ENCODE data around the gene DLX3.

DLX3 gene

GRCh38 chr17:49985310-49985990 lies 9.6 kb downstream of the DLX3 start:
- Histone ChIP-seq H3K27me3 (ENCODE audit: control insufficient read depth in 1 of 2, insufficient read depth in 2 of 2, low read length in 2 of 2) (peaks cover 50 to 56% of the 10 kb centered on the region in 2 donors), H3K4me3 (ENCODE audit: low read depth in 1 of 2, low read length in 2 of 2) (no peak overlapping the region), H3K36me3 (ENCODE audit: control insufficient read depth in 1 of 2, insufficient read depth in 2 of 2, low read length in 2 of 2) (no peaks in the 10 kb centered on the region), H3K4me1 (ENCODE audit: control insufficient read depth in 1 of 2, insufficient read depth in 2 of 2, low read length in 2 of 2) (no peaks in the 10 kb centered on the region), H3K9ac (ENCODE audit: low read depth in 1 of 2, low read length in 2 of 2) (no peak overlapping the region), H3K27ac (ENCODE audit: low read depth, low read length) (no peak overlapping the region), H3K9me3 (ENCODE audit: control insufficient read depth in 1 of 2, low read length in 2 of 2) (no peaks in the 10 kb centered on the region)

GRCh38 chr17:49984776-49985175 lies 10.2 kb downstream of the DLX3 start:
- no peaks in the 10 kb centered on the region for H3K36me3 ChIP-seq (ENCODE audit: control insufficient read depth in 1 of 2, insufficient read depth in 2 of 2, low read length in 2 of 2)
- H3K27ac ChIP-seq (ENCODE audit: low read depth, low read length): no peak overlapping the region
- no peak overlapping the region for H3K9ac ChIP-seq (ENCODE audit: low read depth in 1 of 2, low read length in 2 of 2)
- H3K4me1 ChIP-seq (ENCODE audit: control insufficient read depth in 1 of 2, insufficient read depth in 2 of 2, low read length in 2 of 2): no peaks in the 10 kb centered on the region
- H3K9me3 ChIP-seq (ENCODE audit: control insufficient read depth in 1 of 2, low read length in 2 of 2): no peaks in the 10 kb centered on the region
- H3K4me3 ChIP-seq (ENCODE audit: low read depth in 1 of 2, low read length in 2 of 2): no peak overlapping the region
- H3K27me3 ChIP-seq (ENCODE audit: control insufficient read depth in 1 of 2, insufficient read depth in 2 of 2, low read length in 2 of 2): peaks cover 55% of the 10 kb centered on the region in 2 donors

GRCh38 chr17:49984283-49984682 lies 10.7 kb downstream of the DLX3 start:
- peaks cover 50 to 55% of the 10 kb centered on the region in 2 donors for H3K27me3 ChIP-seq (ENCODE audit: control insufficient read depth in 1 of 2, insufficient read depth in 2 of 2, low read length in 2 of 2)
- H3K27ac ChIP-seq (ENCODE audit: low read depth, low read length): no peak overlapping the region
- no peak overlapping the region for H3K9ac ChIP-seq (ENCODE audit: low read depth in 1 of 2, low read length in 2 of 2)
- no peaks in the 10 kb centered on the region for H3K36me3 ChIP-seq (ENCODE audit: control insufficient read depth in 1 of 2, insufficient read depth in 2 of 2, low read length in 2 of 2)
- H3K9me3 ChIP-seq (ENCODE audit: control insufficient read depth in 1 of 2, low read length in 2 of 2): no peaks in the 10 kb centered on the region
- H3K4me3 ChIP-seq (ENCODE audit: low read depth in 1 of 2, low read length in 2 of 2): no peak overlapping the region
- no peaks in the 10 kb centered on the region for H3K4me1 ChIP-seq (ENCODE audit: control insufficient read depth in 1 of 2, insufficient read depth in 2 of 2, low read length in 2 of 2)

GRCh38 chr17:49980703-49981197 lies 14.3 kb downstream of the DLX3 start:
- no peak overlapping the region for H3K27ac ChIP-seq (ENCODE audit: low read depth, low read length)
- H3K27me3 ChIP-seq (ENCODE audit: control insufficient read depth in 1 of 2, insufficient read depth in 2 of 2, low read length in 2 of 2): peaks cover 30 to 47% of the 10 kb centered on the region in 2 donors
- H3K36me3 ChIP-seq (ENCODE audit: control insufficient read depth in 1 of 2, insufficient read depth in 2 of 2, low read length in 2 of 2): no peaks in the 10 kb centered on the region
- no peak overlapping the region for H3K4me3 ChIP-seq (ENCODE audit: low read depth in 1 of 2, low read length in 2 of 2)
- H3K9me3 ChIP-seq (ENCODE audit: control insufficient read depth in 1 of 2, low read length in 2 of 2): no peaks in the 10 kb centered on the region
- no peak overlapping the region for H3K9ac ChIP-seq (ENCODE audit: low read depth in 1 of 2, low read length in 2 of 2)
- H3K4me1 ChIP-seq (ENCODE audit: control insufficient read depth in 1 of 2, insufficient read depth in 2 of 2, low read length in 2 of 2): no peaks in the 10 kb centered on the region

GRCh38 chr17:49979748-49980479 lies 15.1 kb downstream of the DLX3 start:
- Histone ChIP-seq H3K4me3 (ENCODE audit: low read depth in 1 of 2, low read length in 2 of 2) (no peak overlapping the region), H3K4me1 (ENCODE audit: control insufficient read depth in 1 of 2, insufficient read depth in 2 of 2, low read length in 2 of 2) (no peaks in the 10 kb centered on the region), H3K27ac (ENCODE audit: low read depth, low read length) (no peak overlapping the region), H3K9ac (ENCODE audit: low read depth in 1 of 2, low read length in 2 of 2) (no peak overlapping the region), H3K9me3 (ENCODE audit: control insufficient read depth in 1 of 2, low read length in 2 of 2) (no peaks in the 10 kb centered on the region), H3K36me3 (ENCODE audit: control insufficient read depth in 1 of 2, insufficient read depth in 2 of 2, low read length in 2 of 2) (no peaks in the 10 kb centered on the region), H3K27me3 (ENCODE audit: control insufficient read depth in 1 of 2, insufficient read depth in 2 of 2, low read length in 2 of 2) (peaks cover 34 to 52% of the 10 kb centered on the region in 2 donors)

GRCh38 chr17:49978501-49978900 lies 16.5 kb downstream of the DLX3 start:
- Histone ChIP-seq H3K9me3 (ENCODE audit: control insufficient read depth in 1 of 2, low read length in 2 of 2) (no peaks in the 10 kb centered on the region), H3K36me3 (ENCODE audit: control insufficient read depth in 1 of 2, insufficient read depth in 2 of 2, low read length in 2 of 2) (no peaks in the 10 kb centered on the region), H3K27me3 (ENCODE audit: control insufficient read depth in 1 of 2, insufficient read depth in 2 of 2, low read length in 2 of 2) (peaks cover 42 to 56% of the 10 kb centered on the region in 2 donors), H3K27ac (ENCODE audit: low read depth, low read length) (no peak overlapping the region), H3K9ac (ENCODE audit: low read depth in 1 of 2, low read length in 2 of 2) (no peak overlapping the region), H3K4me3 (ENCODE audit: low read depth in 1 of 2, low read length in 2 of 2) (no peak overlapping the region), H3K4me1 (ENCODE audit: control insufficient read depth in 1 of 2, insufficient read depth in 2 of 2, low read length in 2 of 2) (no peaks in the 10 kb centered on the region)

- Histone ChIP-seq H3K9ac (ENCODE audit: low read depth in 1 of 2, low read length in 2 of 2) (no peak overlapping the region), H3K27me3 (ENCODE audit: control insufficient read depth in 1 of 2, insufficient read depth in 2 of 2, low read length in 2 of 2) (peaks cover 50 to 64% of the 10 kb centered on the region in 2 donors), H3K36me3 (ENCODE audit: control insufficient read depth in 1 of 2, insufficient read depth in 2 of 2, low read length in 2 of 2) (no peaks in the 10 kb centered on the region), H3K27ac (ENCODE audit: low read depth, low read length) (no peak overlapping the region), H3K4me1 (ENCODE audit: control insufficient read depth in 1 of 2, insufficient read depth in 2 of 2, low read length in 2 of 2) (peaks cover 0 to 2% of the 10 kb centered on the region in 2 donors), H3K9me3 (ENCODE audit: control insufficient read depth in 1 of 2, low read length in 2 of 2) (no peaks in the 10 kb centered on the region), H3K4me3 (ENCODE audit: low read depth in 1 of 2, low read length in 2 of 2) (no peak overlapping the region)
Observed at GRCh38 chr17:49977463-49978389, 17.3 kb downstream of the DLX3 start.

- H3K4me3 ChIP-seq (ENCODE audit: low read depth in 1 of 2, low read length in 2 of 2): no peak overlapping the region
- peaks cover 5 to 8% of the 10 kb centered on the region in 2 donors for H3K4me1 ChIP-seq (ENCODE audit: control insufficient read depth in 1 of 2, insufficient read depth in 2 of 2, low read length in 2 of 2)
- H3K27me3 ChIP-seq (ENCODE audit: control insufficient read depth in 1 of 2, insufficient read depth in 2 of 2, low read length in 2 of 2): peaks cover 55 to 73% of the 10 kb centered on the region in 2 donors
- no peak overlapping the region for H3K27ac ChIP-seq (ENCODE audit: low read depth, low read length)
- no peaks in the 10 kb centered on the region for H3K36me3 ChIP-seq (ENCODE audit: control insufficient read depth in 1 of 2, insufficient read depth in 2 of 2, low read length in 2 of 2)
- no peak overlapping the region for H3K9ac ChIP-seq (ENCODE audit: low read depth in 1 of 2, low read length in 2 of 2)
- H3K9me3 ChIP-seq (ENCODE audit: control insufficient read depth in 1 of 2, low read length in 2 of 2): no peaks in the 10 kb centered on the region
Observed at GRCh38 chr17:49976828-49977202, 18.2 kb downstream of the DLX3 start.

GRCh38 chr17:49976163-49976827 lies 18.7 kb downstream of the DLX3 start:
- no peaks in the 10 kb centered on the region for H3K36me3 ChIP-seq (ENCODE audit: control insufficient read depth in 1 of 2, insufficient read depth in 2 of 2, low read length in 2 of 2)
- no peaks in the 10 kb centered on the region for H3K9me3 ChIP-seq (ENCODE audit: control insufficient read depth in 1 of 2, low read length in 2 of 2)
- no peak overlapping the region for H3K9ac ChIP-seq (ENCODE audit: low read depth in 1 of 2, low read length in 2 of 2)
- no peak overlapping the region for H3K4me3 ChIP-seq (ENCODE audit: low read depth in 1 of 2, low read length in 2 of 2)
- no peak overlapping the region for H3K27ac ChIP-seq (ENCODE audit: low read depth, low read length)
- H3K27me3 ChIP-seq (ENCODE audit: control insufficient read depth in 1 of 2, insufficient read depth in 2 of 2, low read length in 2 of 2): peaks cover 59 to 78% of the 10 kb centered on the region in 2 donors
- H3K4me1 ChIP-seq (ENCODE audit: control insufficient read depth in 1 of 2, insufficient read depth in 2 of 2, low read length in 2 of 2): peaks cover 5 to 8% of the 10 kb centered on the region in 2 donors

All from duodenal mucosa (tissue), 2 donors.